Heart right ventricle (tissue), 16 donors: Measurements from ENCODE around the gene PTPN7. TPM values are rescaled to one million over a fixed set of nuclear protein-coding genes. Genes with fewer than 3 reads are reported as not detected.
"Not testable (repeated sequence)": the region's sequence is repeated elsewhere in the genome, so short reads cannot be mapped to it uniquely, and the experiment has no call there.

Experiments
- ATAC-seq, 8 donors: fragments of 200-7000 bp; cut with Tn5 transposase; one replicate each; pipeline ENCODE4 v1.9.1; 2020; ENCODE audit warnings: mild to moderate bottlenecking in 8 of 8, moderate library complexity in 8 of 8, moderate number of reproducible peaks in 1 of 8
- DNase-seq, 2 donors: peaks; one replicate each; pipeline ENCODE4 v3.0.0-alpha.2; 2020
- H3K27ac ChIP-seq, 10 donors: fragments of 200-600 bp; sonication (generic) in 2 of 10; one replicate each; pipeline versions ENCODE4 v1.5.0 to v1.8.0; 2020 to 2022; ENCODE audit warnings: mild to moderate bottlenecking in 3 of 10
- H3K27me3 ChIP-seq, 7 donors: fragments of 200-600 bp; one replicate each; pipeline ENCODE4 v1.8.0; 2021 to 2022; ENCODE audit warnings: mild to moderate bottlenecking in 2 of 7
- H3K36me3 ChIP-seq, 9 donors: fragments of 200-600 bp; sonication (generic) in 1 of 9; one replicate each; pipeline versions ENCODE4 v1.5.0 to v1.8.0; 2020 to 2022; ENCODE audit warnings: mild to moderate bottlenecking in 2 of 9
- H3K4me1 ChIP-seq, 9 donors: fragments of 200-600 bp; sonication (generic) in 1 of 9; one replicate each; pipeline versions ENCODE4 v1.5.0 to v1.8.0; 2020 to 2022; ENCODE audit warnings: mild to moderate bottlenecking in 4 of 9
- H3K4me3 ChIP-seq, 10 donors: fragments of 200-600 bp; sonication (generic) in 2 of 10; one replicate each; pipeline versions ENCODE4 v1.5.0 to v1.8.0; 2020 to 2022; ENCODE audit warnings: mild to moderate bottlenecking in 7 of 10, moderate library complexity in 2 of 10
- H3K9me3 ChIP-seq, 11 donors: fragments of 200-600 bp in 10 of 11; sonication (generic) in 2 of 11; one replicate each; pipeline versions ENCODE4 v1.5.0 to v1.8.0; 2013 to 2022; ENCODE audit warnings: mild to moderate bottlenecking in 2 of 11, control low read depth in 1 of 11, moderate library complexity in 1 of 11
- CTCF ChIP-seq, 9 donors: fragments of 200-600 bp; sonication (generic) in 2 of 9; IDR thresholded peaks; one replicate each; pipeline versions ENCODE4 v1.5.0 to v1.8.0; 2021 to 2022; ENCODE audit warnings: antibody characterized with exemption in 9 of 9, mild to moderate bottlenecking in 5 of 9, moderate library complexity in 1 of 9
- WGBS, 2 donors: extraction: QIAGEN DNeasy Blood & Tissue Kit; methylation state at CpG; one replicate each; pipeline ENCODE4 v1.1.7; 2013; ENCODE audit warnings: inconsistent platforms in 1 of 2; 5-methylcytosine and 5-hydroxymethylcytosine counted together
- intact Hi-C, 10 donors: fragments of 100-400 bp; cut with DNase I; formaldehyde crosslinking; loops; one replicate each; pipeline versions ENCODE4 v1.11.1 to v1.14.2; 2022
- polyA plus RNA-seq, 2 donors: library from polyadenylated mRNA; stranded (reverse); fragments of 200-250 nt; gene quantifications; one replicate each; pipeline ENCODE4 v1.2.3, GENCODE V29; 2013
- total RNA-seq, 10 donors: library from RNA; stranded (reverse); fragmentation: NEBNext Ultra II Directional in 3 of 10; extraction: Animal tissue kit (Norgen Biotek cat#: 25700) in 3 of 10; gene quantifications; one replicate each; pipeline versions ENCODE4 v1.2.1 to v1.2.4, GENCODE V29; 2021 to 2023
- donor health status: Arrhythmogenic right ventricular cardiomyopathy.
- donor health status: ischemic (EF 13 %, LVEDD 7.1; RV severe dilation, severe dysfunction).
- donor health status: healthy with polysubstance abuse.
- donor health status: DM: no; HTN: yes; CAD: no.
- donor health status: DM: no; HTN: no; CAD: no.
- donor health status: ischemic (EF 25% LVEDD 6.9; RV normal size, moderate dysfunction).
- donor health status: ischemic (EF 25% LVEDD 5.7; RV mildly dilated, moderate dysfunction).
- donor health status: healthy.
- donor health status: DM: yes; HTN: yes; CAD: no.
- donor health status: Ischemic cardiomyopathy.
- donor health status: ischemic (EF 35%, LVEDD 5.7; RV mildly dilated, moderate dysfunction).
- donor health status: nonischemic (EF 11% LVEDD 7.7; RV severe dilation, severe dysfunction).
- donor health status: DM: yes; HTN: yes; CAD: no.
- donor health status: PGD.
- donor health status: ischemic (EF 29% LVEDD 5.4; RV normal size, mild dysfunction).
- donor health status: nonischemic (EF 23%, LVEDD 6.1; RV moderate dilation, normal function).

PTPN7 gene
- total and polyA plus RNA-seq, 12 donors: 0.09 to 6.2 (median 0.47) TPM

DNA sequence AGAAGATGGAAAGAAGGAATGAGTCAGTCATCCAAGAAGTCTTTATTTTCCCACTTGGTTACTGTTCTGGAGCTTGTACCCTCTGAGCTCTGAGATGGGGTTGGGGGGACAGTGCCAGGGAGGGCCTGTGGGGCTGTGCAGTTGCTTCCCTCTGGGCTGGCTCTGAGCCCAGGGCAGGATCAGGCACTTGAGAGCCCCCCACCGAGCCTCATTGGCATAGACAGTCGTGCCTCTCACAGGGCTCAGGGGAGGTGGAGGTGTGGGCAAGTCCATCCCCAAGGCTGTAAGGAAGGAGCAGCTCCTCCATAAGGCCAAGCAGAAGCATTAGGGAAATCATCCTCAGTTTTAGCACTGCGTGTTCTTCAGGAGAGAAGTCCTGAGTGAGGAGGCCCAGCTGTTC lies 13.4 kb downstream of the PTPN7 start:
- no peaks in the 10 kb centered on the region for H3K27me3 ChIP-seq
- no peak overlapping the region for H3K27ac ChIP-seq
- 63 to 74% methylated on average over 3 of the region's 3 CpGs for WGBS, 2 donors
- H3K36me3 ChIP-seq: peaks cover 0 to 36% (median 0%) of the 10 kb centered on the region in 9 donors
- no peaks in the 10 kb centered on the region for H3K9me3 ChIP-seq
- intact Hi-C loops: no loop called here
- H3K4me1 ChIP-seq: peaks cover 13 to 27% (median 23%) of the 10 kb centered on the region in 9 donors
- no peak overlapping the region for H3K4me3 ChIP-seq
- TF ChIP-seq CTCF (IDR thresholded peaks at IDR 0.05): no peak
- ATAC-seq (no peak), DNase-seq (no peak)

GRCh38 chr1:202146279-202146678 lies 14.1 kb downstream of the PTPN7 start:
- ATAC-seq: no peak
- 96 to 97% methylated on average over 5 of the region's 5 CpGs for WGBS, 2 donors

GRCh38 chr1:202145744-202146140 lies 14.7 kb downstream of the PTPN7 start:
- WGBS, 2 donors: 96 to 97% methylated on average over 8 of the region's 8 CpGs
- H3K4me3 ChIP-seq: peak overlapping the region in 3 of 10 donors; percentile 98 to 99 (median 99)
- H3K27me3 ChIP-seq, DNase-seq, ATAC-seq, H3K9me3 ChIP-seq, intact Hi-C loops: not testable (repeated sequence)
- H3K36me3 ChIP-seq: peaks cover 0 to 23% (median 0%) of the 10 kb centered on the region in 9 donors
- H3K27ac ChIP-seq: peak overlapping the region in 1 of 10 donors; percentile 96
- peaks cover 13 to 39% (median 28%) of the 10 kb centered on the region in 9 donors for H3K4me1 ChIP-seq

More at GRCh38 chr1:202146279-202146678, 14.1 kb downstream of the PTPN7 start:
- Histone ChIP-seq H3K36me3 (peaks cover 0 to 29% (median 0%) of the 10 kb centered on the region in 9 donors), H3K27ac (no peak overlapping the region), H3K9me3 (no peaks in the 10 kb centered on the region), H3K27me3 (no peaks in the 10 kb centered on the region), H3K4me3 (no peak overlapping the region), H3K4me1 (peaks cover 13 to 34% (median 26%) of the 10 kb centered on the region in 9 donors)
- DNase-seq: no peak
- intact Hi-C loops: no loop called here
- TF ChIP-seq CTCF (IDR thresholded peaks at IDR 0.05): no peak

- H3K27me3 ChIP-seq: no peaks in the 10 kb centered on the region
- ATAC-seq (peak in 4 of 8 donors; percentile 4 to 18 (median 8)), DNase-seq (no peak)
- peaks cover 0 to 18% (median 0%) of the 10 kb centered on the region in 9 donors for H3K36me3 ChIP-seq
- peak overlapping the region; percentile 80 to 99 (median 96) for H3K4me3 ChIP-seq
- peak overlapping the region; percentile 87 to 98 (median 95) for H3K27ac ChIP-seq
- WGBS, 2 donors: 11 to 12% methylated on average over 13 of the region's 13 CpGs
- no peaks in the 10 kb centered on the region for H3K9me3 ChIP-seq
- no peak for TF ChIP-seq CTCF (IDR thresholded peaks at IDR 0.05)
- intact Hi-C loops: no loop called here
- H3K4me1 ChIP-seq: peaks cover 13 to 43% (median 30%) of the 10 kb centered on the region in 9 donors
Measured at GRCh38 chr1:202145068-202145743, 15.2 kb downstream of the PTPN7 start.
